ENCODE measurements around the gene EPHA3.

The EPHA3 gene

DNA sequence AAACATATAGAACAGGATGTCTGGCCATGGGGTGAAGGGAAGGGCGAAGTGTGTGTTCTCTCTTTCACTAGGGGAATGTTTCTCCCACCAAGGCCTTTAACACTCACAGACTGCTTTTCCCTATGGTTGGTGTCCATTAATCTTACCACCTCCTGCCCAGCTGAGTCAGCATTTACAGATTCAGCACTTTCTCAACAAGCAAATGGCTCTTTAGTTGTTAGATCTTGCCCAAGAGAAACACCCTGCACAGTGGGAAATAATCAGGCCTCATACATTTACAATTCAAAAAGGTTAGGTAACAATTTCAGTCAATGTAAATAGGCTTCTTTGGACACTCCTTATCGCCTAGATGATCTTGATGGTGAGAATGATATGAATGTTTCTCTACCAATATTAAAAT, 418.2 kb downstream of the EPHA3 start:
- TF ChIP-seq CTCF (conservative IDR thresholded peaks at IDR 0.05; ENCODE audit: low read depth): no peak
- ChIA-PET CTCF (no interaction called here), POLR2A (ENCODE audit: low non-redundant PET) (no interaction called here)
- H3K27ac ChIP-seq: no peak overlapping the region
- DNase-seq (ENCODE audit: low spot score): no peak

DNA sequence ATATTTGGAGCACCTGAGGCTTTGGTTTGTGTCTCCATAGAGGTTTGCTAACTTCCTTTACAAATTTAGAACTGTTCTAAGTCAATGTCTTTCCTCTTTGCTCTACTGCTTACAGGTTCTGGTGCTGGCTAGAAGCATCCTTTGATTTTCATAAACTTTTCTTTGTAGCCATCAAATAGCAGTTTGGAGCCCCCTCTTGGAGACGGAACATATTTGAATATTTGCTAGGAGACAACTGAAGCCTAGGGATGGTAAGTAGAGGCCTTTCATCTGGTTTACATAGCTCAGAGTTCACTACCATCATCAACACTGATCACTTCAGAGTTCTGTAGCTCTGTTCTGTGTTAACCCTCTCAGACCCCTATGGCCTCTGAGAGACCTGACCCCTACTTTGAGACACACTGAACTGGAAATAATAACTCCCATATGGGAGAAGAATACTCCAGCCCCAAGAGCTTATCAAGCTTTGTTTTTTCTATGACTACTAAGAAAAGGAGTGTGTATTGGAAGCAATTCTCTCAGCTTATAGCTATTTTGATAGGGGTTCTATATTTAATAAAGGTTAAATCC, 420.4 kb downstream of the EPHA3 start:
- ChIA-PET POLR2A (ENCODE audit: low non-redundant PET) (no interaction called here), CTCF (no interaction called here)
- TF ChIP-seq CTCF (conservative IDR thresholded peaks at IDR 0.05; ENCODE audit: low read depth): no peak
- H3K27ac ChIP-seq: no peak overlapping the region
- no peak for DNase-seq (ENCODE audit: low spot score)
